Spleen (tissue), 11 donors: ENCODE data around the gene PRRT4. TPM values are rescaled to one million over a fixed set of nuclear protein-coding genes. Genes with fewer than 3 reads are reported as not detected.

Experiments
- DNase-seq: peaks from one replicate; pipeline ENCODE4 v3.0.0-alpha.2; 2020
- H3K27ac ChIP-seq, 8 donors: fragments of 200-600 bp; sonication (generic) in 7 of 8; 1 replicate in 4 of 8; 2 replicates in 4 of 8; pipeline versions ENCODE4 v1.5.0 to v1.8.0; 2016 to 2021; ENCODE audit warnings: inconsistent platforms in 4 of 8, mild to moderate bottlenecking in 4 of 8, moderate library complexity in 1 of 8
- H3K27me3 ChIP-seq, 7 donors: fragments of 200-600 bp; sonication (generic) in 6 of 7; replicated peaks in 1 of 7; 1 replicate in 4 of 7; 2 replicates in 3 of 7; pipeline versions ENCODE4 v1.5.0 to v1.8.0; 2016 to 2021; ENCODE audit warnings: inconsistent platforms in 3 of 7, mild to moderate bottlenecking in 1 of 7
- H3K36me3 ChIP-seq, 6 donors: fragments of 200-600 bp; sonication (generic) in 5 of 6; 1 replicate in 4 of 6; 2 replicates in 2 of 6; pipeline versions ENCODE4 v1.5.0 to v1.8.0; 2016 to 2021; ENCODE audit warnings: inconsistent platforms in 2 of 6
- H3K4me1 ChIP-seq, 6 donors: fragments of 200-600 bp; sonication (generic) in 5 of 6; 1 replicate in 3 of 6; 2 replicates in 3 of 6; pipeline versions ENCODE4 v1.5.0 to v1.8.0; 2016 to 2021; ENCODE audit warnings: inconsistent platforms in 3 of 6
- H3K4me3 ChIP-seq, 8 donors: fragments of 200-600 bp; sonication (generic) in 7 of 8; 1 replicate in 4 of 8; 2 replicates in 4 of 8; pipeline versions ENCODE4 v1.5.0 to v1.8.0; 2016 to 2021; ENCODE audit warnings: inconsistent platforms in 4 of 8, mild to moderate bottlenecking in 4 of 8, moderate library complexity in 2 of 8
- H3K9me3 ChIP-seq, 8 donors: fragments of 200-600 bp; sonication (generic) in 7 of 8; 1 replicate in 4 of 8; 2 replicates in 4 of 8; pipeline versions ENCODE4 v1.5.0 to v1.8.0; 2016 to 2021; ENCODE audit warnings: inconsistent platforms in 4 of 8
- POLR2A ChIP-seq, 3 donors: fragments of 450-650 bp; IDR thresholded peaks; one replicate each; pipeline ENCODE4 v1.5.1; 2017; ENCODE audit warnings: antibody characterized with exemption in 3 of 3, mild to moderate bottlenecking in 1 of 3
- POLR2AphosphoS5 ChIP-seq, 3 donors: sonication (generic); formaldehyde crosslinking; IDR thresholded peaks; one replicate each; pipeline ENCODE4 v1.5.1; 2017; ENCODE audit warnings: antibody characterized with exemption in 3 of 3
- whole genome bisulfite sequencing, 5 donors: extraction: QIAGEN DNeasy Blood & Tissue Kit in 3 of 5; methylation state at CpG; one replicate each; pipeline versions ENCODE4 v1.1.5 to v1.1.7; 2013 to 2018; 5-methylcytosine and 5-hydroxymethylcytosine counted together
- intact Hi-C: fragments of 100-400 bp; cut with DNase I; formaldehyde crosslinking; loops from one replicate; pipeline ENCODE4 v1.15.0; 2023; ENCODE audit warnings: low total_unique reads
- polyA plus RNA-seq, 3 donors: library from polyadenylated mRNA; stranded (reverse); fragments of 200-250 nt; gene quantifications; one replicate each; pipeline ENCODE4 v1.2.1, GENCODE V29; 2013
- total RNA-seq, 7 donors: library from RNA; depleted of rRNA in 3 of 7; stranded (reverse); fragments of >200 nt in 3 of 7; fragmentation: NEBNext Ultra II Directional in 4 of 7; extraction: Animal tissue kit (Norgen Biotek cat#: 25700) in 4 of 7; gene quantifications; one replicate each; pipeline versions ENCODE4 v1.1.0 to v1.2.1, GENCODE V29; 2016 to 2021
- TF ChIP-seq, protein P1 (sequence below), 11 experiments: fragments of 200-600 bp in 7 of 11; fragments of 450-650 bp in 4 of 11; sonication (generic) in 4 of 11; IDR thresholded peaks in 8 of 11; conservative IDR thresholded peaks in 3 of 11; 1 replicate in 7 of 11; 2 replicates in 4 of 11; pipeline versions ENCODE4 v1.4.0 to v1.8.0; 2016 to 2021; ENCODE audit warnings: antibody characterized with exemption in 11 of 11, inconsistent platforms in 4 of 11, mild to moderate bottlenecking in 1 of 11
- donor health status: healthy with polysubstance abuse.
- donor health status: DM: no; HTN: no; CAD: no; lungs with moderate emphysema.
- donor health status: DM: no; HTN: no; CAD: no.
- donor health status: Bipolar disorder and iron deficiency.
- donor health status: healthy.
- donor health status: DM: no; HTN: no; CAD: no.
- donor health status: DM: yes; HTN: yes; CAD: no.

Gene PRRT4
- total and polyA plus RNA-seq, 10 donors: 0.14 to 5.4 (median 0.45) TPM; not detected in 1

- WGBS, 5 donors: 76 to 86% (median 83%) methylated on average over 5 to 6 of the region's 6 CpGs
Observed at GRCh38 chr7:128357217-128357613, 4.3 kb downstream of the PRRT4 start.

DNA sequence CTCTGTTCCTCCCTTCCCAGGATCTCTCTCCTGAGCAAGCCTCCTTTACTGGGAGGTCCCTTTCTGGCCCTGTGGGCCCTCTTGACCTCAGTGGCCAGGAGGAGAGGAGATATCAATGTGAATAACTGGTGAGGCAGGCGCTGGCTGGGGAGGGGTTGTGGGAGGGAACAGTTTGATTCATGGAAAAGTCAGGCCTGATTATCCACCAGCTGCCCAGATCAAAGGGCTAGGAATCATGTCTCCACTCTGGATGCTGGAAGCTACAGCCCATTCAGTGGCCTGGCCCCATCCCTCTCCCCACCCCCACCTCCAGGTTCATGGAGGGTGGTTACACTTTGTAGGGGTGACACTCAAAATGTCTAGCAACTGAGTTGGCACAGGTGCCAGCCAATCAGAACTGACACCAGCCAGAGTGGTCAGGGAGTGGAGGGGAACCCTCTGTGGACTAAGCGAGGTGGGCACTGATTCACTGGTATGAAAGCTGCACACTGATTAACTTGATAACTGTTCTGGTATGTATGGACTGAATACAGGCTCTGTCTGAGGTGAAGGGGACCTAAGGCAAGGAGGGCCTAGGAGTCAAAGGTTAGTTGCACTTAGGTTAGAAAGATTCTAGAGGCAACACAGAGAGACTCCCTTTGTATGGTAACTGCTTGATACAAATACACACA lies 4.8 kb downstream of the PRRT4 start:
- peaks cover 3 to 52% (median 18%) of the 10 kb centered on the region in 6 donors for H3K4me1 ChIP-seq
- H3K9me3 ChIP-seq: no peaks in the 10 kb centered on the region
- WGBS, 5 donors: 84 to 100% (median 93%) methylated on average over 2 of the region's 2 CpGs
- intact Hi-C loops: no loop called here
- DNase-seq: no peak
- no peak overlapping the region for H3K27ac ChIP-seq
- no peaks in the 10 kb centered on the region for H3K36me3 ChIP-seq
- H3K27me3 ChIP-seq: peaks cover 4 to 67% (median 29%) of the 10 kb centered on the region in 7 donors
- H3K4me3 ChIP-seq: no peak overlapping the region
- TF ChIP-seq POLR2A (IDR thresholded peaks at IDR 0.05): no peak
- no peak for TF ChIP-seq POLR2AphosphoS5 (IDR thresholded peaks at IDR 0.05)
- TF ChIP-seq, protein P1, sequence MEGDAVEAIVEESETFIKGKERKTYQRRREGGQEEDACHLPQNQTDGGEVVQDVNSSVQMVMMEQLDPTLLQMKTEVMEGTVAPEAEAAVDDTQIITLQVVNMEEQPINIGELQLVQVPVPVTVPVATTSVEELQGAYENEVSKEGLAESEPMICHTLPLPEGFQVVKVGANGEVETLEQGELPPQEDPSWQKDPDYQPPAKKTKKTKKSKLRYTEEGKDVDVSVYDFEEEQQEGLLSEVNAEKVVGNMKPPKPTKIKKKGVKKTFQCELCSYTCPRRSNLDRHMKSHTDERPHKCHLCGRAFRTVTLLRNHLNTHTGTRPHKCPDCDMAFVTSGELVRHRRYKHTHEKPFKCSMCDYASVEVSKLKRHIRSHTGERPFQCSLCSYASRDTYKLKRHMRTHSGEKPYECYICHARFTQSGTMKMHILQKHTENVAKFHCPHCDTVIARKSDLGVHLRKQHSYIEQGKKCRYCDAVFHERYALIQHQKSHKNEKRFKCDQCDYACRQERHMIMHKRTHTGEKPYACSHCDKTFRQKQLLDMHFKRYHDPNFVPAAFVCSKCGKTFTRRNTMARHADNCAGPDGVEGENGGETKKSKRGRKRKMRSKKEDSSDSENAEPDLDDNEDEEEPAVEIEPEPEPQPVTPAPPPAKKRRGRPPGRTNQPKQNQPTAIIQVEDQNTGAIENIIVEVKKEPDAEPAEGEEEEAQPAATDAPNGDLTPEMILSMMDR (IDR thresholded peaks at IDR 0.05 in 8 of 11, conservative IDR thresholded peaks at IDR 0.05 in 3 of 11): no peak

More at GRCh38 chr7:128357217-128357613, 4.3 kb downstream of the PRRT4 start:
- no peak for DNase-seq
- H3K4me1 ChIP-seq: peaks cover 3 to 53% (median 21%) of the 10 kb centered on the region in 6 donors
- no peaks in the 10 kb centered on the region for H3K9me3 ChIP-seq
- TF ChIP-seq POLR2A (IDR thresholded peaks at IDR 0.05): no peak
- TF ChIP-seq POLR2AphosphoS5 (IDR thresholded peaks at IDR 0.05): no peak
- TF ChIP-seq, protein P1 (IDR thresholded peaks at IDR 0.05 in 8 of 11, conservative IDR thresholded peaks at IDR 0.05 in 3 of 11): no peak
- H3K27me3 ChIP-seq: peaks cover 3 to 67% (median 28%) of the 10 kb centered on the region in 7 donors
- no peaks in the 10 kb centered on the region for H3K36me3 ChIP-seq
- intact Hi-C loops: no loop called here
- H3K4me3 ChIP-seq: no peak overlapping the region
- no peak overlapping the region for H3K27ac ChIP-seq

GRCh38 chr7:128353610-128354009 lies 7.9 kb downstream of the PRRT4 start:
- peaks cover 3 to 32% (median 11%) of the 10 kb centered on the region in 6 donors for H3K4me1 ChIP-seq
- 84 to 100% (median 93%) methylated on average over 1 of the region's 1 CpG for WGBS, 5 donors
- H3K9me3 ChIP-seq: no peaks in the 10 kb centered on the region
- H3K36me3 ChIP-seq: no peaks in the 10 kb centered on the region
- peaks cover 4 to 67% (median 31%) of the 10 kb centered on the region in 7 donors for H3K27me3 ChIP-seq
- H3K4me3 ChIP-seq: no peak overlapping the region
- DNase-seq: no peak
- intact Hi-C loops: no loop called here
- no peak overlapping the region for H3K27ac ChIP-seq
- TF ChIP-seq POLR2AphosphoS5 (IDR thresholded peaks at IDR 0.05) (no peak), POLR2A (IDR thresholded peaks at IDR 0.05) (no peak)
- TF ChIP-seq, protein P1 (IDR thresholded peaks at IDR 0.05 in 8 of 11, conservative IDR thresholded peaks at IDR 0.05 in 3 of 11): no peak

GRCh38 chr7:128353189-128353588 lies 8.3 kb downstream of the PRRT4 start:
- intact Hi-C loops: no loop called here
- no peak overlapping the region for H3K4me3 ChIP-seq
- WGBS, 5 donors: 77 to 91% (median 81%) methylated on average over 3 of the region's 3 CpGs
- H3K4me1 ChIP-seq: peaks cover 3 to 28% (median 11%) of the 10 kb centered on the region in 6 donors
- H3K9me3 ChIP-seq: no peaks in the 10 kb centered on the region
- H3K27me3 ChIP-seq: peaks cover 4 to 67% (median 31%) of the 10 kb centered on the region in 7 donors
- H3K36me3 ChIP-seq: no peaks in the 10 kb centered on the region
- TF ChIP-seq POLR2AphosphoS5 (IDR thresholded peaks at IDR 0.05): no peak
- TF ChIP-seq, protein P1 (IDR thresholded peaks at IDR 0.05 in 8 of 11, conservative IDR thresholded peaks at IDR 0.05 in 3 of 11): no peak
- no peak for TF ChIP-seq POLR2A (IDR thresholded peaks at IDR 0.05)
- no peak for DNase-seq
- H3K27ac ChIP-seq: no peak overlapping the region
